ENCODE measurements around the gene NCOA3.
A peak's percentile ranks its signal among the peaks of the same experiment; 100 is the strongest.

The NCOA3 gene

GRCh38 chr20:47598911-47599744, 97.4 kb downstream of the NCOA3 start:
- no peak for DNase-seq (ENCODE audit: low spot score)

GRCh38 chr20:47600967-47601547, 99.4 kb downstream of the NCOA3 start:
- DNase-seq (ENCODE audit: low spot score), result no peak

GRCh38 chr20:47603260-47603659, 101.6 kb downstream of the NCOA3 start:
- no peak for DNase-seq (ENCODE audit: low spot score)

GRCh38 chr20:47605673-47606413, 104.2 kb downstream of the NCOA3 start:
- DNase-seq (ENCODE audit: low spot score), result no peak

GRCh38 chr20:47606414-47606982, 104.8 kb downstream of the NCOA3 start:
- DNase-seq (ENCODE audit: low spot score), result no peak

- DNase-seq (ENCODE audit: low spot score), result no peak
Measured at GRCh38 chr20:47606983-47607613, 105.4 kb downstream of the NCOA3 start.

- DNase-seq (ENCODE audit: low spot score), result no peak
Measured at GRCh38 chr20:47609001-47609400, 107.3 kb downstream of the NCOA3 start.

- no peak for DNase-seq (ENCODE audit: low spot score)
Measured at GRCh38 chr20:47610247-47610944, 108.7 kb downstream of the NCOA3 start.

- DNase-seq (ENCODE audit: low spot score), result no peak
Measured at GRCh38 chr20:47610945-47611250, 109.2 kb downstream of the NCOA3 start.

GRCh38 chr20:47611785-47612184, 110.1 kb downstream of the NCOA3 start:
- DNase-seq (ENCODE audit: low spot score), result no peak

- DNase-seq (ENCODE audit: low spot score), result no peak
Measured at GRCh38 chr20:47612670-47613069, 111.0 kb downstream of the NCOA3 start.

GRCh38 chr20:47614703-47615309, 113.1 kb downstream of the NCOA3 start:
- no peak for DNase-seq (ENCODE audit: low spot score)

GRCh38 chr20:47618479-47618878, 116.8 kb downstream of the NCOA3 start:
- no peak for DNase-seq (ENCODE audit: low spot score)

GRCh38 chr20:47620808-47621805, 119.4 kb downstream of the NCOA3 start:
- DNase-seq (ENCODE audit: low spot score), result peak; percentile 61

GRCh38 chr20:47622118-47622665, 120.5 kb downstream of the NCOA3 start:
- DNase-seq (ENCODE audit: low spot score), result no peak

- no peak for DNase-seq (ENCODE audit: low spot score)
Measured at GRCh38 chr20:47623206-47623605, 121.5 kb downstream of the NCOA3 start.

GRCh38 chr20:47627540-47627939, 125.9 kb downstream of the NCOA3 start:
- DNase-seq (ENCODE audit: low spot score), result no peak

GRCh38 chr20:47629907-47630306, 128.2 kb downstream of the NCOA3 start:
- DNase-seq (ENCODE audit: low spot score), result no peak

GRCh38 chr20:47631078-47631477, 129.4 kb downstream of the NCOA3 start:
- DNase-seq (ENCODE audit: low spot score), result no peak

GRCh38 chr20:47635256-47635655, 133.6 kb downstream of the NCOA3 start:
- no peak for DNase-seq (ENCODE audit: low spot score)
